Activated CD8-positive, alpha-beta memory T cell treated with anti-CD3 and anti-CD28 coated beads for 36 hours (primary cell): ENCODE data around the gene PIP5K1A. TPM values are rescaled to one million over a fixed set of nuclear protein-coding genes. Genes with fewer than 3 reads are reported as not detected.

Experiments used
- CTCF ChIA-PET: fragments of 350-600 bp; sonication (Branson Sonifier 250); formaldehyde crosslinking; loops from one replicate; lab custom pipeline; 2021; ENCODE audit warnings: antibody characterized with exemption; lab: Charles Lee
- POLR2A ChIA-PET: fragments of 350-600 bp; sonication (Branson Sonifier 250); formaldehyde crosslinking; loops from one replicate; lab custom pipeline; 2021; ENCODE audit warnings: antibody characterized with exemption; lab: Charles Lee
- total RNA-seq, 2 experiments: library from RNA; stranded (reverse); gene quantifications; one replicate each; pipeline ENCODE4 v1.2.3, GENCODE V29; 2021

Gene PIP5K1A
- total RNA-seq, 2 experiments from 2014 or later: 74.7 to 78.6 TPM

GRCh38 chr1:151221616-151222015 lies 23.3 kb downstream of the PIP5K1A start:
- ChIA-PET POLR2A (no interaction called here), CTCF (no interaction called here)

DNA sequence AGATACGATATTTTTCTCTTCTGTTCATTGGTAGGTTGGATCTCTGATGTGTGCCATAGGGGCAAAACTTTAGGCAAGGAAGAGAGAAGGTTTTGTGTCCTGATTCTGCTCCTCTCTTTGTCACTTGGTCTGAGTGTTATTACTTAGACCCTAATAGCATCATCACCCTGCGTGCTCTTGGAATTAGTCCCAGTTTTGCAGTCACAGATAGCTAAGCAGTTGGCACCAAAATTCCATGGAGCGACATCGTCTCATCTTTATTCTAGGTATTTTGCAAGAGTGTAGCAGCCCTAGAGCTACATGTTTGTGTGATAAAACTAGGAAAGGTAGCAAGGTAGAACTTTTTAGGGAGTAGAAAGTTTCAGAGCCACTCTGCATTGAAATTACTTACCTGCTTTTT lies 23.8 kb downstream of the PIP5K1A start:
- POLR2A ChIA-PET: no interaction called here
- CTCF ChIA-PET: interaction anchor here (0.6 kb wide), 1 partner anchor 150 kb away, joined by 3 read pairs; no protein-coding TSS in a partner anchor

GRCh38 chr1:151235235-151235634 lies 36.9 kb downstream of the PIP5K1A start:
- ChIA-PET CTCF (interaction anchor here (0.7 to 1.2 kb wide), 2 partner anchors 99 to 105 kb away, joined by 3 to 4 read pairs; no protein-coding TSS in a partner anchor), POLR2A (no interaction called here)

DNA sequence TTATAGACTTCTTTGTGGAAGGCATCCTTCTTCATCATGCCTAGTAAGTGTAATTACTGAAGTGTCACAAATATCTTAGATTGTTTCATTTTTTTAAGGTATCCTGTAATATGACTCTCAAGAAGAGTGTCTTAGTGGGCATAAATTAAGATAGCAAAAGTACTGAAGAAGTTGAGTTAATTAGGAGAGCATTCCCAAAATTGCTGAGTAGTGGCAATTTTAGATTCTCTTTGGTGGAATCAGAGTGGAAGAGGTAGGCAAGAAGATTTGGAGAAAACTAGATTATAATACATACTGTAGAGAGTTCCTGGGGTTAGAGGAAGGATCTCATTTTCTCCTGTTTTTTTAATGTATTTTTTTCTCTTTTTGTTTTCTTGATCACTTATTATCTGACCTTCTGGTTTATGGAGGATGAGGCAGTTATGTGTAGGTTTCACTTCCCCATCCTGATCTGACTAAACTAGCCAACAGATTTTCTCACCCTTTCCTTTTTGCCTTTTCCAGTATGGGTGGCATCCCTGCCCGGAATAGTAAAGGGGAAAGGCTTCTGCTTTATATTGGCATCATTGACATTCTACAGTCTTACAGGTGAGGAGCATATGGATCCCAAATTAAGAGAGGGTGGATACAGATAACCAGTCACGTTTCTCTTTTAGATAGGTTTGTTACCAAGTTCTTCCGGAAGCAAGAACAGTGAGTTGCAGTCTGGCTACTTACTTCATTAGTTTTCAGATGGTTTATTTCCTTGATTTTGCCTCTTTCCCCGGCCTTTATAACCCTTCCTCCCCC lies 39.5 kb downstream of the PIP5K1A start:
- POLR2A ChIA-PET: no interaction called here
- CTCF ChIA-PET: no interaction called here

- POLR2A ChIA-PET: no interaction called here
- CTCF ChIA-PET: no interaction called here
These were observed 40.1 kb downstream of the PIP5K1A start for GRCh38 chr1:151238467-151238739.

GRCh38 chr1:151242442-151242841 lies 44.1 kb downstream of the PIP5K1A start:
- ChIA-PET CTCF (no interaction called here), POLR2A (interaction anchor here (0.6 kb wide), 2 partner anchors 12 to 94 kb away, joined by 3 read pairs; partner anchors contain the start of gene PSMD4)

- POLR2A ChIA-PET: no interaction called here
- CTCF ChIA-PET: no interaction called here
These were observed 45.4 kb downstream of the PIP5K1A start for GRCh38 chr1:151243683-151244216.

- CTCF ChIA-PET: no interaction called here
These were observed 48.4 kb downstream of the PIP5K1A start for GRCh38 chr1:151246786-151247185.

GRCh38 chr1:151251656-151252470 lies 53.5 kb downstream of the PIP5K1A start:
- POLR2A ChIA-PET: interaction anchor here (0.7 to 1.6 kb wide), 2 partner anchors 51 to 62 kb away, joined by 5 to 8 read pairs; partner anchors contain the start of gene VPS72
- CTCF ChIA-PET: interaction anchor here (0.5 to 2.6 kb wide), 13 partner anchors 9 to 224 kb away, joined by 3 to 15 read pairs (median 5); partner anchors contain the start of gene VPS72

More at GRCh38 chr1:151246786-151247185, 48.4 kb downstream of the PIP5K1A start:
- POLR2A ChIA-PET: no interaction called here

GRCh38 chr1:151254217-151255213 lies 56.2 kb downstream of the PIP5K1A start, which contains the start of gene PSMD4:
Gene PSMD4, plus strand, starts transcription at chr1:151254734. Its CDS starts 49 bp downstream, at chr1:151254783.
- CTCF ChIA-PET: interaction anchor here (1.0 to 1.3 kb wide), 5 partner anchors 23 to 155 kb away, joined by 3 to 6 read pairs (median 4); no protein-coding TSS in a partner anchor
- POLR2A ChIA-PET: interaction anchor here (0.6 to 1.1 kb wide), 7 partner anchors 12 to 183 kb away, joined by 3 to 8 read pairs (median 3); partner anchors contain the start of genes PIP5K1A and VPS72

DNA sequence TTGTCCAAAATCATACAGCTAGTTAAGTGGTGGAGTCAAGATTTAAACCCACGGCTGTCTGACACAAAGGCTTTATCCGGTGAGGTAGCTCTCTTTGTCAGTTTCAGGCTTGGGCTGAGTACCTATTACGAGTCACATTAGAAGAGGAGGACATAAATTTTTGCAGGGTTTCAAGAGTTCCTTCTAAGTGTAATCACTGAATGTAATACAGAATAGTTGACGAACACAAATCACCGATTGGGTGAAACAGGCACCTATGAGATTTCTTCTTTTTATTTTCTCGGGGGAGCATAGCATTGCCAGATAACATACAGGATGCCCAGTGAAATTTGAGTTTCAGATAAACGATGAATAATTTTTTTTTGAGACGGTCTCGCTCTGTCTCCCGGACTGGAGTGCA lies 57.0 kb downstream of the PIP5K1A start:
- POLR2A ChIA-PET: interaction anchor here (0.6 to 0.9 kb wide), 2 partner anchors 57 to 93 kb away, joined by 3 to 4 read pairs; partner anchors contain the start of gene PIP5K1A

GRCh38 chr1:151259351-151259750 lies 61.0 kb downstream of the PIP5K1A start:
- ChIA-PET CTCF (interaction anchor here (2.4 kb wide), 1 partner anchor 8 kb away, joined by 15 read pairs; no protein-coding TSS in a partner anchor), POLR2A (no interaction called here)

More for the DNA sequence above, 57.0 kb downstream of the PIP5K1A start:
- CTCF ChIA-PET: interaction anchor here (0.7 to 1.3 kb wide), 4 partner anchors 22 to 86 kb away, joined by 3 to 6 read pairs (median 4); no protein-coding TSS in a partner anchor

DNA sequence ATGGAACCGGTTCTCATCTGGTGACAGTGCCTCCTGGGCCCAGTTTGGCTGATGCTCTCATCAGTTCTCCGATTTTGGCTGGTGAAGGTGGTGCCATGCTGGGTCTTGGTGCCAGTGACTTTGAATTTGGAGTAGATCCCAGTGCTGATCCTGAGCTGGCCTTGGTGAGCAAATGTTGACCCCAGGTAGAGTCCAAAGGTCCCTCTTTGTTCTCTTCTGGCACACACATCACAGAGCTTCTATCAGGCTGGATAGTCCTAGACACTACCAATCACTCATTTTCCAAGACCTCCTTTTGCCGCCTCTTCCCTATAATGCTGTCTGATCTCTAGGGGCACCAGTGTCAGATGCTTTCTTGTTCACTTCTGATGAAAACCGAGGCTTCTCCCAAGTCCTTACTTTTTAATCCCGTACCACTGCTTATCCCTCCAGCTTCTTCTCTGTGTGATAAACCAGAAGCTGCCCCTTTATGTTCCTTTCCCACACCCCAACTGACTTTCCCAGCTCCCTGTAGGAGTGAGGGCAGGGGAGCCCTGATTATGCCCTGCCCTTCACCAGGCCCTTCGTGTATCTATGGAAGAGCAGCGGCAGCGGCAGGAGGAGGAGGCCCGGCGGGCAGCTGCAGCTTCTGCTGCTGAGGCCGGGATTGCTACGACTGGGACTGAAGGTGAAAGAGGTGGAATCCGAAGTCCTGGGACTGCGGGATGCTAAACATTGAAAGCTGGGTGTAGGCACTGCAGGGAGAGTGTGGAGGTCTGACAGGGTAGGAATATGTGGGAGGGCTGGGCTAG lies 67.3 kb downstream of the PIP5K1A start:
- POLR2A ChIA-PET: no interaction called here
- CTCF ChIA-PET: no interaction called here

DNA sequence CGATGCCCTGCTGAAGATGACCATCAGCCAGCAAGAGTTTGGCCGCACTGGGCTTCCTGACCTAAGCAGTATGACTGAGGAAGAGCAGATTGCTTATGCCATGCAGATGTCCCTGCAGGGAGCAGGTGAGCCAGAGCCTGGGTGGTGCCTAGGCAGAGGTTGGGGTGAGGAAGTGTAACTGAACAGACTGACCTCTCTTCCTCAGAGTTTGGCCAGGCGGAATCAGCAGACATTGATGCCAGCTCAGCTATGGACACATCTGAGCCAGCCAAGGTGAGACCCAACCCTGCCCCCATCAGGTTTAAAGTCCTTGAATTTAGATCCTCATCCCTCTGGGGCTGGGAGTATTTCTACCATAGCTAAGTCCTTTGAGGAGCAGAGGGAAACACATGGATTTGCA lies 68.0 kb downstream of the PIP5K1A start:
- POLR2A ChIA-PET: no interaction called here
- CTCF ChIA-PET: no interaction called here

DNA sequence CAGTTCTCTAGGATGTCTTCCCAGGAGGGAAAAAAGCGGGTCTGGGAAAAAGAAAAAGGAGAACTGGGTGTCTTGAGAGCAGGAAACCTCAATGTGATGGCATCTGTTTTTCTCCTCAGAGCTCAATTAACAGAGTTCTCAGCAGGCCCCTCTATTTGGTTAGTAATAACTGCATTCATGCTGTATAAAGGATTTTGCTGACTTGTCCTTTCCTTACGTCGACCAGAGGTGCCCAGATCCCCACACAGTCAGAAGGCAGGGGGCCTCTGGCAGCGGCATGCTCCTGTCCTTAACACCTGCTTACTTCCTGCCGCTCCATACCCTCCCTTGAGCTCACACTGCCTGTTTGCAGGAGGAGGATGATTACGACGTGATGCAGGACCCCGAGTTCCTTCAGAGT lies 68.5 kb downstream of the PIP5K1A start:
- CTCF ChIA-PET: no interaction called here

DNA sequence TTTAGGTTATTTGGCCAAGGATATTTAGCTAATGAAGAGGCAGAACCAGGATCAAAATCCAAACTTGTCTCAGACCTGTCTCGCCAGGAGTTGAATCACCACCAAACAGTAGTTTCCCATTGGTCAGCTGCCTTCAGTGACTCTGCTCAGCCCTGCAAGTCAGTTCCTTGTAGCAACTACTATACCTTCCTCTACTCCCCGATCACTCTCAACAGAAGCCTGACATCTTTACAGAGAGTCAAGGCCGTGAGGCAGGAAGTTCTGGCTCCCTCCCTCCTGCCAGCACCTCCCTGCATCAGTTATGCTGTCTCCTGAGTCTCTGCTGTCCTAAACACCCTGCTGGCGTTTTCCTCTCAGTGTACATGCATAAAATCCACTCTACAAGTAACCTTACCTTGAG lies 69.4 kb downstream of the PIP5K1A start:
- CTCF ChIA-PET: no interaction called here
- POLR2A ChIA-PET: no interaction called here

More for the DNA sequence above, 68.5 kb downstream of the PIP5K1A start:
- POLR2A ChIA-PET: no interaction called here

- ChIA-PET CTCF (interaction anchor here (0.5 kb wide), 1 partner anchor 43 kb away, joined by 4 read pairs; no protein-coding TSS in a partner anchor), POLR2A (no interaction called here)
These were observed 75.6 kb downstream of the PIP5K1A start for GRCh38 chr1:151273924-151274466.
